Activated T-helper 17 cell treated with anti-CD3 and anti-CD28 coated beads, Interleukin-2, amount 50 U/mL, for 72 hours (primary cell): Measurements from ENCODE around the gene C1orf226. TPM values are rescaled to one million over a fixed set of nuclear protein-coding genes. Genes with fewer than 3 reads are reported as not detected.

Source experiments
- ATAC-seq: fragments of 150-1000 bp; cut with Tn5 transposase; replicated peaks from 2 replicates; pipeline ENCODE4 v1.10.0; 2021; ENCODE audit warnings: mild to moderate bottlenecking, moderate library complexity
- H3K27ac Mint-ChIP-seq: one replicate; pipeline ENCODE4 v1.8.0; 2022; ENCODE audit warnings: mixed read lengths
- H3K27me3 Mint-ChIP-seq: one replicate; pipeline ENCODE4 v1.8.0; 2022; ENCODE audit warnings: mixed read lengths
- H3K36me3 Mint-ChIP-seq: one replicate; pipeline ENCODE4 v1.8.0; 2022; ENCODE audit warnings: low read depth, mild to moderate bottlenecking, mixed read lengths
- H3K4me1 Mint-ChIP-seq: one replicate; pipeline ENCODE4 v1.8.0; 2022; ENCODE audit warnings: mixed read lengths
- H3K4me3 Mint-ChIP-seq: one replicate; pipeline ENCODE4 v1.8.0; 2022; ENCODE audit warnings: mild to moderate bottlenecking, mixed read lengths
- H3K9me3 Mint-ChIP-seq: one replicate; pipeline ENCODE4 v1.8.0; 2022; ENCODE audit warnings: mixed read lengths
- total RNA-seq, 2 donors: library from RNA; stranded (reverse); gene quantifications; one replicate each; pipeline ENCODE4 v1.2.3, GENCODE V29; 2022

C1orf226 gene
- total RNA-seq, 2 donors from 2014 or later = not detected

DNA sequence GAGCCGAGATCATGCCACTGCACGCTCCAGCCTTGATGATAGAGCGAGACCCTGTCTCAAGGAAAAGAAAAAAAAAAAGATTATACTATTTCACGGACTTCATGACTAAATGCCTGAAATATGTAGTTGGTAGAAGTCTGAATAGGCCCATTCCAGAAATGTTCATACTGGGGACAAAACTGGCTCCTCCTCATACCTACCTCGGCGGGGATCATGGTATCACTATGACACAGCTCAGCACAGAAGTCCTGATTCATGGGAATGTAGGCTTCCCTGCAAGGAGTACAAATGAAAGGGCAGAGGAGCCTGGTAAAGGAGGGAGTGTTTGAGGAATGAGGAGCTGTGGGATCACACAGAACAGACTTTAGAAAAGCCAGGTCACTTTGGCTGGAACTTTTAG is 9.9 kb upstream of the C1orf226 start:
- Mint-ChIP-seq H3K27me3 (no peaks in the 10 kb centered on the region), H3K4me1 (no peaks in the 10 kb centered on the region), H3K4me3 (no peak overlapping the region), H3K36me3 (no peaks in the 10 kb centered on the region), H3K9me3 (no peaks in the 10 kb centered on the region), H3K27ac (no peak overlapping the region)
- ATAC-seq = no peak

DNA sequence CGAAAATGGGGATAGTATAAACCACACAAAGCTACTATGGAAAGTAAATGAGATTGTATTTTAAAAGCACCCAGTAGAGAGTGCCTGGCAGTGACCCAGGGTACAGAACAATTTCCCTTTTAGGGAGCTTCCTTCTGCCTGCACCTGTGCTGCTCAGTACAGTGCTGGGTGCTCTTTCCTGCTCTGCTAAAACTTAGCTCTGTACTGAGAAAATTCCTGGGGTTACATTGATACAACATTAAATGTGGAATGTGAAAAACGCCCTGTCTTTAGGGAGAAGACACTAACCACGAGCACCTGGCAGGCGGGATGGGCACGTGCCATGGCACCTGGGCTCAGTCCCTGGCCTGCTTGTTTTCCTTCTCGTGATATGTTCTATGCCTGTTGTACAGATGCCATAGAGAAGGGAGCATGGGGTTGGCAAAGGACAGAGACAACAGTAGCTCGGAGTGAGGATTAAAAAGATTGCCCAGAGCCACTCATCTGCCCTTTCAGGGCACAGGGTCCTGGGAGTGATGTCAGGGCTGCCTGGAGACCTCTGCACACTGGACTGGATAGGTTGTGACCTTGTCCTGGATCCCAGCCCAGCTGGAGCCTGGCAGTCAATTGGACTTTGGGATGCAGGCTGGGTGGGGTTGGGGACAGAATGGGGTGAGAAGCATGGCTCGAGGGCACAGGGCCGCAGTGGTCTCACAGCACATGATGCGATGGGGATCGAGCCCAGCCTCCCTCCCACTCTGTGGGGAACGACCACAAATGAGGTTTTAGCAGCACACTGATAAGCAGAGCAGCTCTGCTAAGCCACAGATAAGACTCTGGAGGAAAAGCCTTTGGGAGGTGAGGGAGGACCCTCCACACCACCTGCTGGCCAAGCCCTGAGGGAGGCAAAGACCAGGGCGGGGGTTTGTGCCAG is 9.1 kb upstream of the C1orf226 start:
- Mint-ChIP-seq H3K4me1 (no peaks in the 10 kb centered on the region), H3K36me3 (no peaks in the 10 kb centered on the region), H3K27ac (no peak overlapping the region), H3K4me3 (no peak overlapping the region), H3K27me3 (no peaks in the 10 kb centered on the region), H3K9me3 (no peaks in the 10 kb centered on the region)
- ATAC-seq = peak; percentile 14

DNA sequence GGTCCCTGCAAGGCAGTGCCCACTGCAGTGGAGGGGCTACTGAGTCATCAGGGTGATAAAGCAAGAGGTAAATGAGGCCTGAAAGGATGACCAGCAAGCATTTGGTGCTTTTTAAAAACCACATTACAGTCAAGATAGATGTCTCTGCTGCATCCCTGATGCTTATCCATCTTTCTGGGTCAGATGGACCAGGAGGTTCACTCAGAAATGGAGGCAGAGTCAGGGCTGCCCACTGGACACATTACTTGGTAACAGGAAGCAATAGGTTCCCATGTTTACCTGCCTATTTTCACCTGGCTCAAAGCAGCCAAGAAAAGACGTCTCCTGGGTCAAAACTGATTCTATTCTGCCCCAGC is 8.5 kb upstream of the C1orf226 start:
- H3K36me3 Mint-ChIP-seq = no peaks in the 10 kb centered on the region
- H3K4me3 Mint-ChIP-seq = no peak overlapping the region
- no peaks in the 10 kb centered on the region for H3K9me3 Mint-ChIP-seq
- no peaks in the 10 kb centered on the region for H3K4me1 Mint-ChIP-seq
- no peak overlapping the region for H3K27ac Mint-ChIP-seq
- no peaks in the 10 kb centered on the region for H3K27me3 Mint-ChIP-seq
- ATAC-seq = no peak

DNA sequence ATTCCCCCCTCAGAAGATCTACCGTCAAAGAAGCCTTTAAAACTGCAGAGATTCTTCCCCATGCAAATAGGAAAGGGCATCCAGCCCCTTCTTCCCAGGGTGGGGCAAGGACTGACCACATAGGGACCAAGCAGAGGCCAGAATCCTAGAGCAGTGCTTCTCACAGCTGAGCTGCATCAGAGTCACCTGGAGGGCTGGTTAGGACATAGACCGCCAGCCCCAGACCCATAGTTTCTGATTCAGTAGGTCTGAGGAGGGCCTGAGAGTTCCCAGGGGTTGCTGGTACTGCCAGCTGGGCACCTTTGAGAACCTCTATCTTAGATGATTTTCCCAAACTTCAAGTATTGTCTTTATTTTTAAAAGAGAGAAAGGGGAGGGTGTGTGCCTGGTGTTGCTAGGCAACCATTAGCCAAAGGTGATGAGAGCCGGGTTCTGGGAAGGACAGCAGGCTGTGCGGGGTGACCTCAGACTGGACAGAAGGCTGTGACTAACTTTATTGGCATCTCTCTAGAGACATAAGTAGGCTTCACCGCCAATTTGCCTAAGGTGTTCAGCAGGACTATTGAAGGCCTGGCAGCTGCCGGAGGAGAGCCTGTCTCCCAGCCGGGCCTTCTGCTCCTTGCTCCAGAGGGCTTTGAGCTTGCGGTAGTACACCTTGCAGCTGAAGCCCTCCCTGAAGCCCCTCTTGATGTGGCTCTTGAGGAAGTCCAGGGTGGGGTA is 7.8 kb upstream of the C1orf226 start:
- Mint-ChIP-seq H3K4me1 (no peaks in the 10 kb centered on the region), H3K27ac (no peak overlapping the region), H3K27me3 (no peaks in the 10 kb centered on the region), H3K4me3 (no peak overlapping the region), H3K9me3 (no peaks in the 10 kb centered on the region), H3K36me3 (no peaks in the 10 kb centered on the region)
- ATAC-seq = no peak

DNA sequence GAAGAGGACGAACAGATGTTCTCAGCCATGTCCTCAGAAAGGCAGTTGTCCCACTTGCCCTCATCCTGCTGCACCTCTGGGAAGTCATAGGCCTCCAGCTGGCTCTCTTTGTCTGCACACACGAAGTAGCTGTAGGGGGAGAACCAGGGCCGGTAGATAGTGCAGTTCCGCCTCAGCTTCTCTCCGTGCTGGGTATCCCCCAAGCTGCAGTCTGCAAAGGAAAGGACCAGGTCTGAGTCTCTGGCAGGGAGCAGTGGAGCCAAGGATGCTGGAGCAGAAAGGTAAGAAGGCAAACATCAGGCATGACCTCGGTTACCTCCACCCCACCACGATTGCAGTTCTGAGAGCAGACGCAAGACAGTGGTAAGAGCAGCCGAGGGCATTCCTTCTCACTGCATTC is 7.1 kb upstream of the C1orf226 start:
- Mint-ChIP-seq H3K4me1 (no peaks in the 10 kb centered on the region), H3K27ac (no peak overlapping the region), H3K36me3 (no peaks in the 10 kb centered on the region), H3K27me3 (no peaks in the 10 kb centered on the region), H3K4me3 (no peak overlapping the region), H3K9me3 (no peaks in the 10 kb centered on the region)
- ATAC-seq = no peak

DNA sequence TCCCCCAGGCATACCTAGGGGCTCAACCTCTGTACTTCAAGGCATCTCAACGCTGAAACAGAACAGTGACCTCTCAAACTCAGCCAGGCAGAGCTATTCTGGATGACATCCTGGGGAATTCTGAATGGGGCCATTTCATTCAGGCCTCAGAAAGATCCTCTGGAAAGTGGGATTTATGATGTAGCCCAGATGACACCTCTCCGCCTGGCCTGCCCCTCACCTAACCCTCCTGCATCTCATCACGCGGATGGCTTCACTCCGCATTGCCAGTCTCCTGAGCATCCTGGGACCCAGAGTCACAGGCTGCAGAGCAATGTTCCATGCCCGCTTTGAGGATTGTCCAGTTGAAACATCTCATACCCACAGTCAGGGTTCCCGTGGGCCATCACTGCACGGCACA is 6.1 kb upstream of the C1orf226 start:
- no peaks in the 10 kb centered on the region for H3K27me3 Mint-ChIP-seq
- no peaks in the 10 kb centered on the region for H3K9me3 Mint-ChIP-seq
- no peaks in the 10 kb centered on the region for H3K36me3 Mint-ChIP-seq
- no peaks in the 10 kb centered on the region for H3K4me1 Mint-ChIP-seq
- no peak overlapping the region for H3K4me3 Mint-ChIP-seq
- H3K27ac Mint-ChIP-seq = no peak overlapping the region
- ATAC-seq = no peak

DNA sequence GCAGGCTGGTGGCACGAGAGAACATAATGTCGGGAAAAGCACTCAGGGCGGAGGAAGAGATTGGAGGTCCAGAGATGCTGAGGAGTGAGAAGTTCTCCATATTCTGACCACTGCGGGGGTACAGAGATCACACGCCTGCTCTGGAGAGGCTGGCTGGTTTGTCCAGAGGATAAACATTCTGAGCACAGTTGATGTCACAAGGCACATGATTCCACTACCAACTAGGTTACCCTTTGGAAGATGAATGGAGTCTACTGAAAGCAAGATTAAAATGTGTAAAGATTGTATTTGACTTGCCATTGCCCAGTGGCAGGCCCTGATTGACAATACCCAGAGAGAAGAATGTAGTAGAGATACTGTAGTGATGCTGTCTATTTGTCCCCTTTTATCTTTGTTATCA is 4.8 kb upstream of the C1orf226 start, which contains the start of gene SPATA46:
Gene SPATA46, minus strand, starts transcription at position 164 of the 400 bp plus-strand sequence. Its CDS starts 64 bp downstream, at position 100.
- no peaks in the 10 kb centered on the region for H3K36me3 Mint-ChIP-seq
- H3K27ac Mint-ChIP-seq = no peak within 1 kb of the TSS
- no peaks in the 10 kb centered on the region for H3K9me3 Mint-ChIP-seq
- no peaks in the 10 kb centered on the region for H3K4me1 Mint-ChIP-seq
- ATAC-seq = no peak
- no peak within 1 kb of the TSS for H3K4me3 Mint-ChIP-seq
- H3K27me3 Mint-ChIP-seq = no peaks in the 10 kb centered on the region

DNA sequence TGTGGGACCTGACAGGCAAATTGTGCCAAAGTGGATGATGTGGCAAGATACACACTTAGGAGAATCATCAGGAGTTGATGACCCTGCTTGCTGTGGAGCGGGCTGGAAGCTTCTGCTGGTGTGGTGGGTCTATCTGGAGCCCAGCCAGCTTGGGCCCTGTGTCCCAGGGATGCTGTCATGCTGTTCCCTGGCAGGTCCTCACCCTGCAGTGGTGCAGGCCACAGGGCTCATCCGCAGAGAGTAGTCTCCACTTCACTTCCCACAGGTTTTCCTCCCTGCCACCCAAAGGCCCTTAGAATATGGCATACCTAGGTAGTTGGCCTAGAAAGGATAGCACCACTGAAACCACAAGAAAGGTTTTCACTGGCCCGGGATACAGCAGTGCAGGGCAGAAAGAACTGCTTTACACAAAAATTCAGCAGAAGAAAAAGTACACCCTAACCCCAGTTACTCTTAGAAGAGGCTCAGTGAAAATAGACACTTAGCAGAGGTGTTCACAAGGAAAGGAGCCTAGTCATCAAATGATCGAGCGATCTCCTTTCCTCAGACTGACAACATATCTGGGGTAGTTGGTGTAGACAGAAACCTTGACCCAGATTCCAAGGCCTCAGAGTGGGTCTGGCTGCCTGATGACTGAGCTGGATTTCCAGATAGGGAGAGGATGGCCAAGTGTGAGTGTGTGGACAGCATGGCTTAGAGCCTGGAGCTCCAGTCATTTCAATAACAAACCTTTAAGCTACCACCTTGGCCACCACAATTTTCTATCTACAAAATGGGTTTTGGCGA is 1.3 kb upstream of the C1orf226 start:
- no peaks in the 10 kb centered on the region for H3K9me3 Mint-ChIP-seq
- no peak overlapping the region for H3K27ac Mint-ChIP-seq
- no peaks in the 10 kb centered on the region for H3K36me3 Mint-ChIP-seq
- H3K27me3 Mint-ChIP-seq = no peaks in the 10 kb centered on the region
- no peaks in the 10 kb centered on the region for H3K4me1 Mint-ChIP-seq
- no peak for ATAC-seq
- H3K4me3 Mint-ChIP-seq = no peak overlapping the region

DNA sequence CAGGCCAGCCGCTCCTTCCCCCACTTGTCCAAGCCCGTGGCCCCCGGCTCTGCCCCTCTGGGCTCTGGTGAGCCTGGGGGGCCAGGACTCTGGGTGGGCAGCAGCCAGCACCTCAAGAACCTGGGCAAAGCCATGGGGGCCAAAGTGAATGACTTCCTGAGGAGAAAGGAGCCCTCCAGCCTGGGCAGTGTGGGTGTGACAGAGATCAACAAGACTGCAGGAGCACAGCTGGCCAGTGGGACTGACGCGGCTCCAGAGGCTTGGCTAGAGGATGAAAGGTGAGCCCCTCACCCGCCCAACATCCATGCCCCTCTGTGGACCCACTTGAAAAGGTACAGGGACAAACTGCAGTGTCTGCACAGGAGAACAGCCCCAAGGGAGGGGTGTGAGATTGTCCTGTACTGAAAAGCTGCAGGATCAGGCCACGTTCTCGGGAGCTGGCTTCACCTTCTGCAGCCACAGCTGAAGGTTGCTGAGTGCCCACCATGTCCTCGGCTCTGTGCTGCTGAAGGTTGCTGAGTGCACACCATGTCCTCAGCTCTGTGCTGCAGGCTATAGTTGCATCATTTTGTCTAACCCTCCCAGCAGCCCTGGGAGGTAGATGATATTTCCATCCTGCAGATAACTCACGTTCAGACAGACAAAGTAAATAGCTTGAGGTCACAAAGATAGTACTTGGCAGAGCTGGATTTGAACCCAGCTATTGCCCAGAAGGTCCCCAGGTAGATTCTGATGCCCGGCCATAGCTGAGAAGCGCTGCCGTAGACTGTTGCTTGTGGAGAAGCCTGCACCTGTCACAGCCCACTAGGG is 618 bp downstream of the C1orf226 start:
- Mint-ChIP-seq H3K27ac (no peak overlapping the region), H3K36me3 (no peaks in the 10 kb centered on the region), H3K9me3 (no peaks in the 10 kb centered on the region), H3K4me1 (no peaks in the 10 kb centered on the region), H3K4me3 (no peak overlapping the region), H3K27me3 (peaks cover 4% of the 10 kb centered on the region)
- ATAC-seq = no peak

DNA sequence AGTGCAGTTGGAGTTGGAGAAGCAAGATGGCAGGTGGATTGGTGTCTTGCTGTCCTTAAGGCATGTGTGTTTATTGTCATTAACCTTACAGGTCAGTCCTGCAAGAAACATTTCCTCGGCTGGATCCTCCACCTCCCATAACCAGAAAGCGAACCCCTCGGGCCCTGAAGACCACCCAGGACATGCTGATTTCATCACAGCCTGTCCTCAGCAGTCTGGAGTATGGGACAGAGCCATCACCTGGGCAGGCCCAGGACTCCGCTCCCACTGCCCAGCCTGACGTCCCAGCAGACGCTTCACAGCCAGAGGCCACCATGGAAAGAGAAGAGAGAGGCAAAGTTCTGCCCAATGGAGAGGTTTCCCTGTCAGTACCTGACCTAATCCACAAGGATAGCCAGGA is 1.6 kb downstream of the C1orf226 start:
- H3K27ac Mint-ChIP-seq = no peak overlapping the region
- peaks cover 7% of the 10 kb centered on the region for H3K27me3 Mint-ChIP-seq
- H3K4me1 Mint-ChIP-seq = no peaks in the 10 kb centered on the region
- H3K4me3 Mint-ChIP-seq = no peak overlapping the region
- H3K36me3 Mint-ChIP-seq = no peaks in the 10 kb centered on the region
- no peaks in the 10 kb centered on the region for H3K9me3 Mint-ChIP-seq
- ATAC-seq = no peak

DNA sequence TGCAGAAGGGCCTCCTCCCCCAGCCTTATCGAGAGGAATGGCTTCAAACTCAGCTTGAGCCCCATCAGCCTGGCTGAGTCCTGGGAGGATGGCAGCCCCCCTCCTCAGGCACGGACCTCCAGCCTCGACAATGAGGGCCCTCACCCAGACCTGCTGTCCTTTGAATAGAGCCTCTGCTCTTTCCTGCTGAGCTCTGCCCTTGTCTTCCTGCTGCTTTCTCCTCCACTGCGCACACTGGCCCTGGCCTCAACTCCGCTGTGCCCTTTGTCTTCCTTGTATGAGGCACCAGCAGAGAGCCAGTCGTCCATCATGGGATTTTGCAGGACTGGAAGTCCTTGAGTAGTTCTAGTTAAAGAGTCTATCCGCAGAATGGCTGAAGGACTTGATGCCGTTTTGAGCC is 2.0 kb downstream of the C1orf226 start:
- Mint-ChIP-seq H3K4me3 (no peak overlapping the region), H3K4me1 (no peaks in the 10 kb centered on the region), H3K27me3 (peaks cover 7% of the 10 kb centered on the region), H3K36me3 (no peaks in the 10 kb centered on the region), H3K27ac (no peak overlapping the region), H3K9me3 (no peaks in the 10 kb centered on the region)
- ATAC-seq = no peak

DNA sequence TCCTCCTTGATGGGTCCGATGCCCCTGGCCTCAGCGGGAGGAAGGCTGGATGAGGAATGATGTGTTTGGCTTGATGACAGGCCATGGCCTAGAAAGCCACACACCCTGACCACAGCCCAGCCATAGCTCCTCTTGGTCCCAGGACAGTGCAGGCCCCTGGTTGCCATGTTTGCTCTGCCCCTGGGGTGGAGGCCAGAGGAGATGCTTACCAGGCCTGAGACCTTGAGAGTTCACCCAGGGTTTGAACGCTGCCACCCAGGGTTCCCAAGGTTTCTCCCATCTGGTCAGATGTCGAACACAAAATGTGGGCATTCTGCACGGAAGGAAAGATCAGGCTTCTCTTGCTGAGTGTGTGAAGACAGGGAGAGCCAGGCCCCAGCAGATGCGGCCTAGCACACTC is 2.6 kb downstream of the C1orf226 start:
- no peaks in the 10 kb centered on the region for H3K9me3 Mint-ChIP-seq
- peaks cover 7% of the 10 kb centered on the region for H3K27me3 Mint-ChIP-seq
- no peak overlapping the region for H3K4me3 Mint-ChIP-seq
- H3K36me3 Mint-ChIP-seq = no peaks in the 10 kb centered on the region
- no peak for ATAC-seq
- H3K4me1 Mint-ChIP-seq = no peaks in the 10 kb centered on the region
- H3K27ac Mint-ChIP-seq = no peak overlapping the region

DNA sequence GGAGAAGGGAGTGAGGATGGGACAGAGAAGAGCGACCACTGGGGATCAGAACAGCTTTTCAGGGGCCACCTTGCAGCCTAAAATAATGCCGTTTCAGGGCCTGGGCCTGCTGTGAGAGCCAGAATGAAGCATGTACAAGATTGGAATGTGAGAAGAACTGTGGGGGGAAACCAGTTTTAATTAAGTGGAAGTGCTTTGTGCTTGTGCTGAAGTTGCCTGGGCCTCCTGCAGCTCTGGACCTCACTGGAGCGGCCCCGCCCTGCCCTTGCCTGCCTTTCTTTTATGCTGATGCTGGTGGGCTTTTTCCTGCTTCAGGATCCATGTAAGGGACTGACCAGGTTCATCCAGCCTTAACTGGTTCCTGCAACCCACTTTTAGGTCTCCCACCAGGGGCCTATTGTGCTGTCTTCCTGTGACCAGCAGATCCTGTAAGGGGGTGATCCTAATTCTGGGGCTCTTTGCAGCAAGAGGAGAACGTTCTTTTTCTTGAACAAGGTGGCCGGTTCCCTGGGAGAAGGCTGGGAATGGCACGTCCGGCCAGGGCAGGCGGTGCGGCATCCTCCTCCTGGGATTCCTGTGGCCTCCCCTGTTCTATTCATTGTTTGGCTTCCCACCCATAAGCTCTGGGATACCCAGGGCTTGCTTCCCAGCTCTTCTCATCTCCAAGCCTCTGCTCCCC is 3.2 kb downstream of the C1orf226 start:
- H3K4me3 Mint-ChIP-seq = no peak overlapping the region
- H3K27me3 Mint-ChIP-seq = peaks cover 7% of the 10 kb centered on the region
- no peak for ATAC-seq
- H3K4me1 Mint-ChIP-seq = no peaks in the 10 kb centered on the region
- H3K9me3 Mint-ChIP-seq = no peaks in the 10 kb centered on the region
- H3K27ac Mint-ChIP-seq = no peak overlapping the region
- no peaks in the 10 kb centered on the region for H3K36me3 Mint-ChIP-seq

DNA sequence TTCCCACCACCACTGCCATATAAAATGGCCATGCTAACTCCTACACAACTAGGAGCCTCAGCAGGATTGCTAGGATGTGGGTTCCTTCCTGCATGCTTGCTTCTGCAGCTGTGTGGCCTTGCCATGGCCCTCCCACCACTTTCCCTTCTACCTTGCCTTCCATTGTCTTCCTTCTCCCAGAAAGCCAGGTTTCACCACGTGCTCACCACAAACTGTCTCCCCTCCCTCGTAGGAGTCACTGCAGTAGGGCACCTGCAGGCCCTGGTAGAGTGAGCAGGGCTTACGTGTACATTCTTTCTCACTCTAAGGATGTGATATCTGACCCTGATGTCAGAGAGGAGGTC is 3.7 kb downstream of the C1orf226 start:
- H3K27me3 Mint-ChIP-seq = peaks cover 8% of the 10 kb centered on the region
- no peak overlapping the region for H3K4me3 Mint-ChIP-seq
- no peaks in the 10 kb centered on the region for H3K4me1 Mint-ChIP-seq
- no peak for ATAC-seq
- no peaks in the 10 kb centered on the region for H3K9me3 Mint-ChIP-seq
- no peaks in the 10 kb centered on the region for H3K36me3 Mint-ChIP-seq
- no peak overlapping the region for H3K27ac Mint-ChIP-seq
